Endothelial cell of umbilical vein (primary cell): ENCODE measurements around the gene TOP2A. TPM values are rescaled to one million over a fixed set of nuclear protein-coding genes. Genes with fewer than 3 reads are reported as not detected.

ENCODE experiments used
- BruUV-seq: library from RNA; stranded (reverse); fragments of 400-500 nt; replicated peaks from 2 replicates; lab custom pipeline; 2021; lab: Mats Ljungman, UMichigan
- CTCF ChIA-PET: fragments of 300-600, 350-600 bp; sonication (Branson Sonifier 250); formaldehyde crosslinking; loops from one replicate; lab custom pipeline; 2021; ENCODE audit warnings: antibody characterized with exemption, inconsistent platforms; lab: Charles Lee
- POLR2A ChIA-PET: fragments of 300-600, 350-600 bp; sonication (Branson Sonifier 250); formaldehyde crosslinking; loops from one replicate; lab custom pipeline; 2021; ENCODE audit warnings: antibody characterized with exemption, inconsistent platforms; lab: Charles Lee
- DNase-seq: peaks from one replicate; pipeline ENCODE4 v3.0.0-alpha.2; 2011; ENCODE audit warnings: low read depth, low spot score
- FAIRE-seq: peaks from 2 replicates; lab custom pipeline; 2011; peaks lifted over from hg19 to GRCh38; lab: Jason Lieb, UNC
- H2AFZ ChIP-seq: 2 replicates; pipeline ENCODE4 v1.6.0; 2012; ENCODE audit warnings: low read depth, low read length, control low read depth, inconsistent platforms
- H3K27ac ChIP-seq: 2 replicates; pipeline ENCODE4 v1.5.1; 2011; ENCODE audit warnings: low read depth, mild to moderate bottlenecking, control low read depth, low read length, moderate library complexity; ENCODE audit not compliant: insufficient read depth
- H3K27me3 ChIP-seq, 2 experiments: 2 replicates each; pipeline versions ENCODE4 v1.6.0 to v1.6.1; 2011; ENCODE audit warnings: low read length in 2 of 2, mixed read lengths in 1 of 2; ENCODE audit not compliant: control insufficient read depth in 2 of 2, insufficient read depth in 2 of 2
- H3K36me3 ChIP-seq, 2 experiments: 2 replicates in 1 of 2; 3 replicates in 1 of 2; pipeline ENCODE4 v1.5.1; 2011; ENCODE audit warnings: low read length in 2 of 2, mild to moderate bottlenecking in 1 of 2, moderate library complexity in 1 of 2; ENCODE audit not compliant: control insufficient read depth in 2 of 2, insufficient read depth in 2 of 2; ENCODE audit errors: extremely low read depth in 1 of 2
- H3K4me1 ChIP-seq: 3 replicates; pipeline ENCODE4 v1.5.1; 2011; ENCODE audit warnings: mild to moderate bottlenecking, low read length; ENCODE audit not compliant: control insufficient read depth, insufficient read depth; ENCODE audit errors: extremely low read depth
- H3K4me2 ChIP-seq: 2 replicates; pipeline ENCODE4 v1.6.1; 2011; ENCODE audit warnings: low read length, control low read depth, mixed read lengths; ENCODE audit not compliant: insufficient read depth
- H3K4me3 ChIP-seq, 3 experiments: fragments of 200-600 bp in 1 of 3; sonication (generic), shearing (Covaris generic) in 1 of 3; replicated peaks in 1 of 3; 2 replicates each; pipeline ENCODE4 v1.5.1; 2011 to 2016; ENCODE audit warnings: control low read depth in 3 of 3, low read length in 3 of 3, mild to moderate bottlenecking in 2 of 3, inconsistent platforms in 1 of 3, low read depth in 1 of 3, moderate library complexity in 1 of 3; ENCODE audit not compliant: insufficient read depth in 1 of 3
- H3K79me2 ChIP-seq: 2 replicates; pipeline ENCODE4 v1.6.0; 2012; ENCODE audit warnings: low read length, inconsistent platforms; ENCODE audit not compliant: control insufficient read depth, insufficient read depth
- H3K9ac ChIP-seq: replicated peaks from 2 replicates; pipeline ENCODE3; 2011; ENCODE audit warnings: low read length, control low read depth; ENCODE audit not compliant: insufficient read depth; ENCODE audit errors: extremely low read depth
- H3K9me1 ChIP-seq: replicated peaks from 3 replicates; pipeline ENCODE4 v1.6.0; 2011; ENCODE audit warnings: mild to moderate bottlenecking, low read length; ENCODE audit not compliant: control insufficient read depth, insufficient read depth; ENCODE audit errors: extremely low read depth
- H3K9me3 ChIP-seq: replicated peaks from 2 replicates; pipeline ENCODE4 v1.5.1; 2012; ENCODE audit warnings: low read length, inconsistent platforms; ENCODE audit not compliant: control insufficient read depth, insufficient read depth
- H4K20me1 ChIP-seq: replicated peaks from 2 replicates; pipeline ENCODE3; 2011; ENCODE audit warnings: mild to moderate bottlenecking, low read length; ENCODE audit not compliant: control insufficient read depth, insufficient read depth; ENCODE audit errors: extremely low read depth
- CTCF ChIP-seq, 2 donors: IDR thresholded peaks; 1 replicate in 1 of 2; 2 replicates in 1 of 2; pipeline ENCODE4 v1.5.1; 2011; ENCODE audit warnings: low read length in 2 of 2, mild to moderate bottlenecking in 2 of 2, moderate library complexity in 2 of 2, control low read depth in 1 of 2, inconsistent platforms in 1 of 2, low read depth in 1 of 2; ENCODE audit not compliant: insufficient read depth in 1 of 2; ENCODE audit errors: extremely low read depth in 1 of 2
- EZH2 ChIP-seq: IDR thresholded peaks from 2 replicates; pipeline ENCODE4 v1.6.1; 2012; ENCODE audit warnings: borderline replicate concordance, low read depth, mild to moderate bottlenecking, moderate library complexity, low read length, inconsistent platforms; ENCODE audit not compliant: severe bottlenecking
- FOS ChIP-seq: IDR thresholded peaks from 2 replicates; pipeline ENCODE4 v1.6.1; 2011; ENCODE audit warnings: mild to moderate bottlenecking, low read length, moderate library complexity, borderline replicate concordance; ENCODE audit not compliant: insufficient read depth
- GATA2 ChIP-seq: IDR thresholded peaks from 2 replicates; pipeline ENCODE4 v1.7.0; 2011; ENCODE audit warnings: low read depth, mild to moderate bottlenecking, moderate library complexity, mixed read lengths, low read length; ENCODE audit not compliant: insufficient read length, insufficient read depth
- JUN ChIP-seq: IDR thresholded peaks from 2 replicates; pipeline ENCODE4 v1.6.1; 2011; ENCODE audit warnings: borderline replicate concordance, low read depth; ENCODE audit not compliant: insufficient read length, insufficient read depth
- MYC ChIP-seq: IDR thresholded peaks from one replicate; pipeline ENCODE4 v1.6.1; 2011; ENCODE audit warnings: mild to moderate bottlenecking, low read depth, low read length
- POLR2A ChIP-seq: IDR thresholded peaks from 2 replicates; pipeline ENCODE4 v1.6.1; 2012; ENCODE audit warnings: low read depth, mild to moderate bottlenecking, control low read depth, low read length
- POLR2AphosphoS5 ChIP-seq: IDR thresholded peaks from 2 replicates; pipeline ENCODE4 v1.6.1; 2012; ENCODE audit warnings: low read depth, mild to moderate bottlenecking, control low read depth, low read length, moderate library complexity; ENCODE audit not compliant: insufficient read depth
- dilution Hi-C: fragments of 300-500 bp; cut with MboI; formaldehyde crosslinking; loops from one replicate; pipeline ENCODE4 v1.15.0; 2019; ENCODE audit warnings: low sequenced_read_pairs; ENCODE audit not compliant: extremely low pct_ligation_motif_present
- intact Hi-C: fragments of 100-400 bp; cut with micrococcal nuclease; formaldehyde crosslinking; loops from one replicate; pipeline ENCODE4 v1.10.0; 2022
- polyA plus RNA-seq, 4 experiments: library from polyadenylated mRNA; depleted of rRNA in 3 of 4; stranded (reverse) in 3 of 4; unstranded in 1 of 4; fragments of >200 nt; gene quantifications; 2 replicates each; pipeline versions ENCODE4 v1.2.1 to v1.2.3, GENCODE V29; 2011 to 2012; ENCODE audit warnings: missing spikeins in 1 of 4
- total RNA-seq: library from RNA; stranded (reverse); gene quantifications from 2 replicates; pipeline ENCODE4 v1.2.3, GENCODE V29; 2021
- TF ChIP-seq, protein P1 (sequence below): IDR thresholded peaks from 2 replicates; pipeline ENCODE4 v1.6.1; 2011; ENCODE audit not compliant: insufficient read depth, insufficient read length

TOP2A gene
- total and polyA plus RNA-seq, 2 donors (not counting 3 experiments of a cell fraction or from before 2014, with no cell fraction given), result 31.3 to 160 TPM

DNA sequence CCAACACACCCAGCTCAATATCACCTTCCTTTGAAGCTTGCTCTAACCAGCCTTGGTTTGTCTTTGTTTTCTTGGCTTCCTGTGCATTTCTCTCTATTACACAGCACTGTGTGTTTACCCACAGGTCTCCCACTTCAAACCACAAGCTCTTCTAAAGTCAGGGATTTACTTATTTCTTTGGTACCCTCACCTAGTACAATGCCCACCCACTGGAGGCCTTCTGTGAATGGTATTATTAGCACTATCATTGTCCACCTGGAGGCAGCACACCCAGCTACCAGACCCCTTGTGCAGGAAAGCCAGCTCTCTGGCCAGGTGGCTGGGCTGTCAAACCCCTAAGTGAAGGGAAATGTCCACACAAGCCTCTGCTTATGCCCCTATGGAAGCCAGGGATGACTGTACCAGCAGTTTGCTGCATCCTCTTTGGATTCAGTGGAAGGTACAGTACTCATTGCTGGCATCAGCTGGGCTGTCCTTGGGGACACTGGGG is 9.4 kb upstream of the TOP2A start:
- intact Hi-C loops, result no loop called here
- Histone ChIP-seq H3K4me1 (no peaks in the 10 kb centered on the region), H3K27ac (no peak overlapping the region), H2AFZ (no peak overlapping the region), H3K9ac (no peak overlapping the region), H3K27me3 (peaks cover 0 to 2% of the 10 kb centered on the region in 2 experiments), H3K36me3 (no peaks in the 10 kb centered on the region), H3K9me3 (no peaks in the 10 kb centered on the region), H3K4me2 (no peak overlapping the region), H3K4me3 (no peak overlapping the region), H3K79me2 (no peaks in the 10 kb centered on the region), H3K9me1 (no peaks in the 10 kb centered on the region), H4K20me1 (no peaks in the 10 kb centered on the region)
- DNase-seq (no peak), FAIRE-seq (no peak)
- BruUV-seq, result no TSS peak
- dilution Hi-C loops, result no loop called here
- no peak for TF ChIP-seq POLR2AphosphoS5
- TF ChIP-seq EZH2, result no peak
- no peak for TF ChIP-seq GATA2
- no peak for TF ChIP-seq POLR2A
- no peak for TF ChIP-seq CTCF (IDR thresholded peaks at IDR 0.05; ENCODE audit: extremely low read depth in 1 of 2, insufficient read depth in 1 of 2, low read depth in 1 of 2, low read length in 2 of 2)
- no peak for TF ChIP-seq FOS
- TF ChIP-seq, protein P1, sequence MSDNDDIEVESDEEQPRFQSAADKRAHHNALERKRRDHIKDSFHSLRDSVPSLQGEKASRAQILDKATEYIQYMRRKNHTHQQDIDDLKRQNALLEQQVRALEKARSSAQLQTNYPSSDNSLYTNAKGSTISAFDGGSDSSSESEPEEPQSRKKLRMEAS, result no peak
- no peak for TF ChIP-seq JUN
- no peak for TF ChIP-seq MYC
- POLR2A ChIA-PET, result interaction anchor here (0.6 kb wide), 1 partner anchor 49 kb away, joined by 3 read pairs; no protein-coding TSS in a partner anchor
- CTCF ChIA-PET, result interaction anchor here (0.5 to 2.4 kb wide), 7 partner anchors 12 to 1278 kb away, joined by 3 to 11 read pairs (median 6); no protein-coding TSS in a partner anchor
